Measurements from ENCODE around the gene NRM. TPM values are rescaled to one million over a fixed set of nuclear protein-coding genes. Genes with fewer than 3 reads are reported as not detected.
A peak's percentile ranks its signal among the peaks of the same experiment; 100 is the strongest.

The NRM gene
- total and polyA plus RNA-seq, 2 of the 13 experiments (the other 11 are each of a cell fraction or from before 2014, with no cell fraction given), result 12.5 to 16.0 TPM

- peak; percentile 71 for TF ChIP-seq PATZ1 (CRISPR knock-in tag; IDR thresholded peaks at IDR 0.05)
- peak; percentile 68; the same call in 1 of the 2 replicates for TF ChIP-seq ZNF281 (CRISPR knock-in tag; IDR thresholded peaks at IDR 0.05; ENCODE audit: borderline replicate concordance)
- TF ChIP-seq ARID5B (CRISPR knock-in tag; IDR thresholded peaks at IDR 0.05), result peak; percentile 6; the same call in 1 of the 2 replicates
- TF ChIP-seq ZFP1 (CRISPR knock-in tag; IDR thresholded peaks at IDR 0.05), result no peak
- 0 out of 2 replicates have a peak, but pooled peaks have one; percentile 61 for TF ChIP-seq KLF12 (CRISPR knock-in tag; IDR thresholded peaks at IDR 0.05; ENCODE audit: borderline replicate concordance)
- 0 out of 2 replicates have a peak, but pooled peaks have one; percentile 30 for TF ChIP-seq HMGXB3 (CRISPR knock-in tag; IDR thresholded peaks at IDR 0.05; ENCODE audit: borderline replicate concordance)
- peak in 1 of 2 experiments; percentile 67; a peak in 3 of 4 replicates for TF ChIP-seq POLR2A (IDR thresholded peaks at IDR 0.05; ENCODE audit: insufficient read depth in 1 of 2, low read depth in 2 of 2, low read length in 2 of 2)
Measured at GRCh38 chr6:30686908-30687658, 3.7 kb downstream of the NRM start (continued).

Data from HepG2 (cell line).